ENCODE measurements around the gene STXBP5L. TPM values are rescaled to one million over a fixed set of nuclear protein-coding genes. Genes with fewer than 3 reads are reported as not detected.

The STXBP5L gene
- total and polyA plus RNA-seq, 9 donors, result 2.5 to 50.2 (median 18.3) TPM

GRCh38 chr3:121269389-121269788 is 361.4 kb downstream of the STXBP5L start:
- 95 to 100% (median 97%) methylated on average over 1 of the region's 1 CpG for WGBS, 3 donors
- DNase-seq, result no peak
- H3K4me3 ChIP-seq, result no peak overlapping the region
- intact Hi-C loops (cut with DNase I), result no loop called here
- H3K27ac ChIP-seq, result no peak overlapping the region
- TF ChIP-seq POLR2A (IDR thresholded peaks at IDR 0.05), result no peak
- no peak for TF ChIP-seq CTCF (IDR thresholded peaks at IDR 0.05)
- no peaks in the 10 kb centered on the region for H3K36me3 ChIP-seq
- H3K27me3 ChIP-seq, result no peaks in the 10 kb centered on the region
- H3K9me3 ChIP-seq, result peaks cover 3 to 4% of the 10 kb centered on the region in 2 donors
- no peaks in the 10 kb centered on the region for H3K4me1 ChIP-seq (ENCODE audit: insufficient read depth)

GRCh38 chr3:121274411-121274810 is 366.4 kb downstream of the STXBP5L start:
- H3K9me3 ChIP-seq, result peaks cover 3 to 5% of the 10 kb centered on the region in 2 donors
- H3K27ac ChIP-seq, result no peak overlapping the region
- H3K4me3 ChIP-seq, result no peak overlapping the region
- DNase-seq, result no peak
- no peaks in the 10 kb centered on the region for H3K4me1 ChIP-seq (ENCODE audit: insufficient read depth)
- no peak for TF ChIP-seq EP300 (IDR thresholded peaks at IDR 0.05)
- TF ChIP-seq CTCF (IDR thresholded peaks at IDR 0.05), result no peak
- no peak for TF ChIP-seq POLR2A (IDR thresholded peaks at IDR 0.05)
- H3K27me3 ChIP-seq, result no peaks in the 10 kb centered on the region
- no peaks in the 10 kb centered on the region for H3K36me3 ChIP-seq
- intact Hi-C loops (cut with DNase I), result no loop called here

GRCh38 chr3:121295452-121295851 is 387.4 kb downstream of the STXBP5L start:
- no peaks in the 10 kb centered on the region for H3K36me3 ChIP-seq
- intact Hi-C loops (cut with DNase I), result loop anchor here in 1 of 4 donors (10.0 kb wide), 1 partner anchor 419 kb away; no protein-coding TSS in a partner anchor
- no peaks in the 10 kb centered on the region for H3K27me3 ChIP-seq
- no peak for TF ChIP-seq POLR2A (IDR thresholded peaks at IDR 0.05)
- no peak for TF ChIP-seq EP300 (IDR thresholded peaks at IDR 0.05)
- TF ChIP-seq CTCF (IDR thresholded peaks at IDR 0.05), result no peak
- no peak for DNase-seq
- WGBS, 3 donors, result 71 to 81% (median 77%) methylated on average over 3 of the region's 3 CpGs
- no peak overlapping the region for H3K27ac ChIP-seq
- no peaks in the 10 kb centered on the region for H3K4me1 ChIP-seq (ENCODE audit: insufficient read depth)
- H3K4me3 ChIP-seq, result no peak overlapping the region
- H3K9me3 ChIP-seq, result no peaks in the 10 kb centered on the region

- Histone ChIP-seq H3K4me1 (ENCODE audit: insufficient read depth) (no peaks in the 10 kb centered on the region), H3K4me3 (no peak overlapping the region), H3K9me3 (no peaks in the 10 kb centered on the region), H3K27ac (no peak overlapping the region), H3K27me3 (no peaks in the 10 kb centered on the region), H3K36me3 (no peaks in the 10 kb centered on the region)
- no peak for DNase-seq
- TF ChIP-seq POLR2A (IDR thresholded peaks at IDR 0.05), result no peak
- intact Hi-C loops (cut with DNase I), result loop anchor here in 1 of 4 donors (10.0 kb wide), 1 partner anchor 419 kb away; no protein-coding TSS in a partner anchor
These were observed 388.0 kb downstream of the STXBP5L start for GRCh38 chr3:121295979-121296378.

- Histone ChIP-seq H3K27me3 (no peaks in the 10 kb centered on the region), H3K36me3 (no peaks in the 10 kb centered on the region), H3K9me3 (no peaks in the 10 kb centered on the region), H3K27ac (no peak overlapping the region), H3K4me3 (no peak overlapping the region), H3K4me1 (ENCODE audit: insufficient read depth) (no peaks in the 10 kb centered on the region)
- intact Hi-C loops (cut with DNase I), result no loop called here
- TF ChIP-seq CTCF (IDR thresholded peaks at IDR 0.05), result no peak
- TF ChIP-seq EP300 (IDR thresholded peaks at IDR 0.05), result no peak
- TF ChIP-seq POLR2A (IDR thresholded peaks at IDR 0.05), result no peak
- DNase-seq, result no peak
These were observed 416.3 kb downstream of the STXBP5L start for GRCh38 chr3:121324320-121324719.

Measured in ovary (tissue), 9 donors.